Sciatic nerve (tissue), 2 donors: ENCODE measurements around the gene NUP153. TPM values are rescaled to one million over a fixed set of nuclear protein-coding genes. Genes with fewer than 3 reads are reported as not detected.
"Not testable (repeated sequence)": the region's sequence is repeated elsewhere in the genome, so short reads cannot be mapped to it uniquely, and the experiment has no call there.

Source experiments
- ATAC-seq: fragments of 200-7000 bp; cut with Tn5 transposase; one replicate; pipeline ENCODE4 v1.9.1; 2020; ENCODE audit warnings: mild to moderate bottlenecking, moderate library complexity
- DNase-seq: peaks from one replicate; pipeline ENCODE4 v3.0.0-alpha.2; 2020; ENCODE audit warnings: low spot score
- intact Hi-C: fragments of 100-400 bp; cut with DNase I; formaldehyde crosslinking; loops from one replicate; pipeline ENCODE4 v1.14.2; 2022
- total RNA-seq: library from RNA; stranded (reverse); fragmentation: NEBNext Ultra II Directional; extraction: Animal tissue kit (Norgen Biotek cat#: 25700); gene quantifications from one replicate; pipeline ENCODE4 v1.2.1, GENCODE V29; 2021
- donor health status: DM: no; HTN: no; CAD: no.
- donor health status: DM: no; HTN: no; CAD: no.

Gene NUP153
- total RNA-seq, 1 donor from 2014 or later = 41.0 TPM

GRCh38 chr6:17628873-17629272 lies 77.9 kb downstream of the NUP153 start:
- DNase-seq (no peak), ATAC-seq (no peak)
- intact Hi-C loops = no loop called here

- DNase-seq (no peak), ATAC-seq (no peak)
- intact Hi-C loops = no loop called here
Measured at GRCh38 chr6:17624396-17624795, 82.3 kb downstream of the NUP153 start.

GRCh38 chr6:17622144-17622543 lies 84.6 kb downstream of the NUP153 start:
- DNase-seq (no peak), ATAC-seq (no peak)
- intact Hi-C loops = no loop called here

GRCh38 chr6:17621003-17621402 lies 85.7 kb downstream of the NUP153 start:
- ATAC-seq (no peak), DNase-seq (no peak)
- intact Hi-C loops = no loop called here

- intact Hi-C loops = no loop called here
- DNase-seq (no peak), ATAC-seq (no peak)
Measured at GRCh38 chr6:17615794-17616193, 90.9 kb downstream of the NUP153 start.

- intact Hi-C loops = no loop called here
- no peak for ATAC-seq
- no peak for DNase-seq
Measured at GRCh38 chr6:17612048-17612447, 94.7 kb downstream of the NUP153 start.

- no peak for DNase-seq
- ATAC-seq = no peak
- intact Hi-C loops = no loop called here
Measured at GRCh38 chr6:17610835-17611234, 95.9 kb downstream of the NUP153 start.

- ATAC-seq = no peak
- intact Hi-C loops = no loop called here
- no peak for DNase-seq
Measured at GRCh38 chr6:17606606-17607005, 100.1 kb downstream of the NUP153 start.

GRCh38 chr6:17602888-17603287 lies 103.8 kb downstream of the NUP153 start:
- DNase-seq (no peak), ATAC-seq (no peak)
- intact Hi-C loops = no loop called here

- intact Hi-C loops = no loop called here
- DNase-seq = no peak
- ATAC-seq = no peak
Measured at GRCh38 chr6:17601386-17601703, 105.4 kb downstream of the NUP153 start.

- DNase-seq (peak; percentile 72), ATAC-seq (peak; percentile 49)
- intact Hi-C loops = no loop called here
Measured at GRCh38 chr6:17600527-17601385, 106.0 kb downstream of the NUP153 start.

GRCh38 chr6:17599877-17600526 lies 106.7 kb downstream of the NUP153 start, which contains the start of gene FAM8A1:
TSS of gene FAM8A1 (plus strand) at chr6:17600302. CDS start at chr6:17600410, 108 bp downstream.
- peak; percentile 99 for DNase-seq
- ATAC-seq = peak; percentile 99
- intact Hi-C loops = no loop called here

GRCh38 chr6:17596085-17596484 lies 110.6 kb downstream of the NUP153 start:
- DNase-seq (no peak), ATAC-seq (no peak)
- intact Hi-C loops = no loop called here

GRCh38 chr6:17593246-17593645 lies 113.5 kb downstream of the NUP153 start:
- ATAC-seq (no peak), DNase-seq (no peak)
- intact Hi-C loops = no loop called here

GRCh38 chr6:17591287-17591686 lies 115.4 kb downstream of the NUP153 start:
- ATAC-seq = no peak
- no peak for DNase-seq
- intact Hi-C loops = no loop called here

- DNase-seq = no peak
- peak; percentile 35 for ATAC-seq
- intact Hi-C loops = loop anchor here (10.0 kb wide), 1 partner anchor 435 kb away; no protein-coding TSS in a partner anchor
Measured at GRCh38 chr6:17589406-17590096, 117.2 kb downstream of the NUP153 start.

GRCh38 chr6:17588011-17588410 lies 118.7 kb downstream of the NUP153 start:
- intact Hi-C loops = loop anchor here (10.0 kb wide), 1 partner anchor 433 kb away; no protein-coding TSS in a partner anchor
- no peak for DNase-seq
- ATAC-seq = no peak

GRCh38 chr6:17586623-17587022 lies 120.1 kb downstream of the NUP153 start:
- intact Hi-C loops = loop anchor here (10.0 kb wide), 1 partner anchor 432 kb away; no protein-coding TSS in a partner anchor
- not testable (repeated sequence) for ATAC-seq, DNase-seq

- intact Hi-C loops = loop anchor here (10.0 kb wide), 1 partner anchor 431 kb away; no protein-coding TSS in a partner anchor
- DNase-seq (no peak), ATAC-seq (no peak)
Measured at GRCh38 chr6:17585766-17586490, 120.8 kb downstream of the NUP153 start.
